ENCODE measurements around the gene OR2B6.
"Not testable (repeated sequence)": the region's sequence is repeated elsewhere in the genome, so short reads cannot be mapped to it uniquely, and the experiment has no call there.

The OR2B6 gene

DNA sequence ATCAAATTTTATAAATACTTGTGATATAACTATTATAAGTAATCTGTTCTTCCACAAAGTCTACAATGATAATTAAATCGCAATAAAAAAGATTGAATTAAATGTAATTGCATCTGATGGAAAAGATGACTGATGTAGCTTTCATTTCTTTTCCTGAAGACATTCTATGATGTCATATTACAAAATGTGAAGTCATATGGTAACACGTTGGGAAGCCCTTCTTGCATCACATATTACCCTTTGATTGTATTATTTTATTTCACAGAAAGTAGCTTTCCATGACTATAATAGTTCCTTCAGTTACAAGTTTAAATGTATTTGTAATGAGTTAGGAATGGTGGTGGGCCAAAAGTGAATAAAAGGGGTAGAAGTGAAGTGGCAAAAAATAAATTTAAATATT, 25.8 kb upstream of the OR2B6 start:
- no peak overlapping the region for H3K4me3 Mint-ChIP-seq
- H3K9me3 Mint-ChIP-seq: no peaks in the 10 kb centered on the region
- H3K36me3 Mint-ChIP-seq (ENCODE audit: low read depth): no peaks in the 10 kb centered on the region
- no peak overlapping the region for H3K27ac Mint-ChIP-seq
- H3K4me1 Mint-ChIP-seq: no peaks in the 10 kb centered on the region
- no peaks in the 10 kb centered on the region for H3K27me3 Mint-ChIP-seq (ENCODE audit: low read depth)
- TF ChIP-seq, protein P1, sequence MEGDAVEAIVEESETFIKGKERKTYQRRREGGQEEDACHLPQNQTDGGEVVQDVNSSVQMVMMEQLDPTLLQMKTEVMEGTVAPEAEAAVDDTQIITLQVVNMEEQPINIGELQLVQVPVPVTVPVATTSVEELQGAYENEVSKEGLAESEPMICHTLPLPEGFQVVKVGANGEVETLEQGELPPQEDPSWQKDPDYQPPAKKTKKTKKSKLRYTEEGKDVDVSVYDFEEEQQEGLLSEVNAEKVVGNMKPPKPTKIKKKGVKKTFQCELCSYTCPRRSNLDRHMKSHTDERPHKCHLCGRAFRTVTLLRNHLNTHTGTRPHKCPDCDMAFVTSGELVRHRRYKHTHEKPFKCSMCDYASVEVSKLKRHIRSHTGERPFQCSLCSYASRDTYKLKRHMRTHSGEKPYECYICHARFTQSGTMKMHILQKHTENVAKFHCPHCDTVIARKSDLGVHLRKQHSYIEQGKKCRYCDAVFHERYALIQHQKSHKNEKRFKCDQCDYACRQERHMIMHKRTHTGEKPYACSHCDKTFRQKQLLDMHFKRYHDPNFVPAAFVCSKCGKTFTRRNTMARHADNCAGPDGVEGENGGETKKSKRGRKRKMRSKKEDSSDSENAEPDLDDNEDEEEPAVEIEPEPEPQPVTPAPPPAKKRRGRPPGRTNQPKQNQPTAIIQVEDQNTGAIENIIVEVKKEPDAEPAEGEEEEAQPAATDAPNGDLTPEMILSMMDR (IDR thresholded peaks at IDR 0.05; ENCODE audit: unreplicated experiment in 3 of 3): no peak

GRCh38 chr6:27940766-27941165, 16.3 kb upstream of the OR2B6 start:
- TF ChIP-seq, protein P1 (IDR thresholded peaks at IDR 0.05; ENCODE audit: unreplicated experiment in 3 of 3): no peak
- Mint-ChIP-seq H3K36me3 (ENCODE audit: low read depth) (no peaks in the 10 kb centered on the region), H3K4me1 (no peaks in the 10 kb centered on the region), H3K27ac (no peak overlapping the region), H3K27me3 (ENCODE audit: low read depth) (peaks cover 6% of the 10 kb centered on the region), H3K4me3 (no peak overlapping the region), H3K9me3 (no peaks in the 10 kb centered on the region)

DNA sequence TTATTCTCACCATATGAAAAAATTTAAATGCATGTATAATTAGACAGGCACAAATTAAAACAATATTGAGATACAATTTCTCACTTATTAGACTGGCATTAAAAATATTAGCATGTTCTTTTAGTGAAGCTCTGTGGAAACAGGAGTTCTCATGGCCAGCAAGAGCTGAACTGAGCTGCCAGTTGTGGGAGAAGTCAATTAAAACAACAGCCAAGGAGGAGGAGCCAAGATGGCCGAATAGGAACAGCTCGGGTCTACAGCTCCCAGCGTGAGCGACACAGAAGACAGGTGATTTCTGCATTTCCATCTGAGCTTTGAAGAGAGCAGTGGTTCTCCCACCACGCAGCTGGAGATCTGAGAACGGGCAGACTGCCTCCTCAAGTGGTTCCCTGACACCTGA, 14.0 kb upstream of the OR2B6 start:
- not testable (repeated sequence) for H3K9me3 Mint-ChIP-seq; H3K27me3 Mint-ChIP-seq (ENCODE audit: low read depth); H3K4me1 Mint-ChIP-seq; H3K4me3 Mint-ChIP-seq; H3K36me3 Mint-ChIP-seq (ENCODE audit: low read depth); H3K27ac Mint-ChIP-seq

DNA sequence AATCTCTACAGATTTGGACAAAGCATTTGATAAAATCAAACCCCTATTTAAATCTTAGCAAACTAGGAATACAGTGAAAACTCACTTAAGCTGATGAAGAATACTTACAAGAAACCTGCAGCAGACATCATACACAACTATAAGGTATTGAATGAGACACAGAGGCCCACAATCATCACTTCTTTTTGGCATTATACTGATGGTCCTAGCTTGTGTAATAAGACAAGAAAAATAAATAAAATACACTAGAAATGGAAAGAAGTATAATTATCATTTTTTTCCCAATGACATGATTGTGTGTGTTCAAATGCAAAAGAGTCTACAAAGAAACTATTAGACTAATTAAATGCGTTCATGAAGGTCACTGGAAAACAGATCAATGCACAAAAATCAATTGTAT, 8.8 kb upstream of the OR2B6 start:
- Mint-ChIP-seq H3K9me3 (no peaks in the 10 kb centered on the region), H3K36me3 (ENCODE audit: low read depth) (no peaks in the 10 kb centered on the region), H3K27me3 (ENCODE audit: low read depth) (peaks cover 4% of the 10 kb centered on the region), H3K27ac (no peak overlapping the region), H3K4me1 (no peaks in the 10 kb centered on the region), H3K4me3 (no peak overlapping the region)
- TF ChIP-seq, protein P1 (IDR thresholded peaks at IDR 0.05; ENCODE audit: unreplicated experiment in 3 of 3): no peak

- Mint-ChIP-seq H3K9me3 (no peaks in the 10 kb centered on the region), H3K36me3 (ENCODE audit: low read depth) (no peaks in the 10 kb centered on the region), H3K4me1 (no peaks in the 10 kb centered on the region), H3K27me3 (ENCODE audit: low read depth) (peaks cover 4% of the 10 kb centered on the region), H3K27ac (no peak overlapping the region), H3K4me3 (no peak overlapping the region)
- TF ChIP-seq, protein P1 (IDR thresholded peaks at IDR 0.05; ENCODE audit: unreplicated experiment in 3 of 3): no peak
Measured at GRCh38 chr6:27951040-27951439, 6.0 kb upstream of the OR2B6 start.

DNA sequence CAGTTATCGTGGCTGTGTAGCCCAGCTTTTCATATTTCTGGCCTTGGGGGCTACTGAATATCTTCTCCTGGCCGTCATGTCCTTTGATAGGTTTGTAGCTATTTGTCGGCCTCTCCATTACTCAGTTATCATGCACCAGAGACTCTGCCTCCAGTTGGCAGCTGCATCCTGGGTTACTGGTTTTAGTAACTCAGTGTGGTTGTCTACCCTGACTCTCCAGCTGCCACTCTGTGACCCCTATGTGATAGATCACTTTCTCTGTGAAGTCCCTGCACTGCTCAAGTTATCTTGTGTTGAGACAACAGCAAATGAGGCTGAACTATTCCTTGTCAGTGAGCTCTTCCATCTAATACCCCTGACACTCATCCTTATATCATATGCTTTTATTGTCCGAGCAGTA, 475 bp downstream of the OR2B6 start:
- Mint-ChIP-seq H3K27me3 (ENCODE audit: low read depth) (peaks cover 4% of the 10 kb centered on the region), H3K36me3 (ENCODE audit: low read depth) (no peaks in the 10 kb centered on the region), H3K9me3 (no peaks in the 10 kb centered on the region), H3K4me3 (no peak overlapping the region), H3K4me1 (no peaks in the 10 kb centered on the region), H3K27ac (no peak overlapping the region)
- TF ChIP-seq, protein P1 (IDR thresholded peaks at IDR 0.05; ENCODE audit: unreplicated experiment in 3 of 3): no peak
